NCI-H2196 treated with DMSO at 0.1 percent for 48 hours (cell line): Measurements from ENCODE around the gene XRCC5.

ENCODE experiments used
- DNase-seq: peaks from one replicate; lab custom pipeline; 2025; ENCODE audit not compliant: unreplicated experiment; lab: John Stamatoyannopoulos, UW

The XRCC5 gene

GRCh38 chr2:216222650-216223352 lies 113.7 kb downstream of the XRCC5 start:
- DNase-seq, result no peak

- no peak for DNase-seq
Measured at GRCh38 chr2:216224388-216224787, 115.2 kb downstream of the XRCC5 start.

- DNase-seq, result no peak
Measured at GRCh38 chr2:216229277-216229914, 120.2 kb downstream of the XRCC5 start.

GRCh38 chr2:216231867-216232266 lies 122.7 kb downstream of the XRCC5 start:
- DNase-seq, result no peak

- no peak for DNase-seq
Measured at GRCh38 chr2:216232721-216233120, 123.6 kb downstream of the XRCC5 start.

GRCh38 chr2:216233281-216233995 lies 124.3 kb downstream of the XRCC5 start:
- DNase-seq, result no peak

- DNase-seq, result no peak
Measured at GRCh38 chr2:216234106-216234505, 125.0 kb downstream of the XRCC5 start.

- no peak for DNase-seq
Measured at GRCh38 chr2:216235462-216235861, 126.3 kb downstream of the XRCC5 start.

- DNase-seq, result no peak
Measured at GRCh38 chr2:216235896-216236295, 126.7 kb downstream of the XRCC5 start.

GRCh38 chr2:216236486-216236885 lies 127.3 kb downstream of the XRCC5 start:
- no peak for DNase-seq

GRCh38 chr2:216242365-216242764 lies 133.2 kb downstream of the XRCC5 start:
- peak; percentile 6 for DNase-seq

- DNase-seq, result no peak
Measured at GRCh38 chr2:216243026-216243425, 133.9 kb downstream of the XRCC5 start.

- no peak for DNase-seq
Measured at GRCh38 chr2:216245391-216245975, 136.3 kb downstream of the XRCC5 start.

- DNase-seq, result no peak
Measured at GRCh38 chr2:216246766-216247165, 137.6 kb downstream of the XRCC5 start.
